PC-9 (cell line): ENCODE results near the gene PDCD4. TPM values are rescaled to one million over a fixed set of nuclear protein-coding genes. Genes with fewer than 3 reads are reported as not detected.

ENCODE experiments used
- BruUV-seq: library from RNA; stranded (reverse); fragments of 400-500 nt; replicated peaks from 2 replicates; lab custom pipeline; 2021; lab: Mats Ljungman, UMichigan
- CTCF ChIA-PET: fragments of 300-600 bp; sonication (Branson Sonifier 250); formaldehyde crosslinking; loops from one replicate; lab custom pipeline; 2022; ENCODE audit warnings: antibody characterized with exemption; lab: Charles Lee
- POLR2A ChIA-PET: fragments of 300-600 bp; sonication (Branson Sonifier 250); formaldehyde crosslinking; loops from one replicate; lab custom pipeline; 2022; ENCODE audit warnings: antibody characterized with exemption; ENCODE audit not compliant: unreplicated experiment; lab: Charles Lee
- DNase-seq, 2 experiments: peaks; one replicate each; pipeline versions ENCODE4 v3.0.0 to v3.0.0-alpha.2; 2015 to 2022; ENCODE audit warnings: mixed read lengths in 1 of 2
- H2AFZ ChIP-seq: fragments of 200-600 bp; sonication (generic); 2 replicates; pipeline ENCODE4 v1.8.1; 2017; ENCODE audit warnings: antibody characterized with exemption
- H3F3A ChIP-seq: fragments of 200-600 bp; sonication (generic); 2 replicates; pipeline ENCODE4 v1.8.1; 2017; ENCODE audit warnings: antibody characterized with exemption, mild to moderate bottlenecking, low read depth; ENCODE audit not compliant: insufficient read depth
- H3K27ac ChIP-seq: fragments of 200-600 bp; sonication (generic); 2 replicates; pipeline ENCODE4 v1.6.1; 2016; ENCODE audit warnings: mixed run types
- H3K27me3 ChIP-seq: fragments of 200-600 bp; sonication (generic); 2 replicates; pipeline ENCODE4 v1.6.1; 2016; ENCODE audit warnings: low read depth, mixed run types; ENCODE audit not compliant: insufficient read depth
- H3K36me3 ChIP-seq: fragments of 200-600 bp; sonication (generic); 2 replicates; pipeline ENCODE4 v1.6.1; 2016; ENCODE audit warnings: low read depth, mixed run types
- H3K4me1 ChIP-seq: fragments of 200-600 bp; sonication (generic); replicated peaks from 2 replicates; pipeline ENCODE4 v1.6.1; 2016; ENCODE audit warnings: mixed run types; ENCODE audit not compliant: insufficient read depth
- H3K4me2 ChIP-seq: fragments of 200-600 bp; sonication (generic); 2 replicates; pipeline ENCODE4 v1.6.1; 2017; ENCODE audit warnings: mixed run types
- H3K4me3 ChIP-seq: fragments of 200-600 bp; sonication (generic); 2 replicates; pipeline ENCODE4 v1.6.1; 2016; ENCODE audit warnings: mixed run types
- H3K79me2 ChIP-seq: fragments of 200-600 bp; sonication (generic); 2 replicates; pipeline ENCODE4 v1.6.1; 2017; ENCODE audit warnings: low read depth, mixed run types
- H3K9me2 ChIP-seq: fragments of 200-600 bp; sonication (generic); 2 replicates; pipeline ENCODE4 v1.8.1; 2017; ENCODE audit warnings: mild to moderate bottlenecking; ENCODE audit not compliant: insufficient read depth
- H3K9me3 ChIP-seq: fragments of 200-600 bp; sonication (generic); 2 replicates; pipeline ENCODE4 v1.8.1; 2016; ENCODE audit warnings: low read depth; ENCODE audit not compliant: insufficient read depth
- H4K20me1 ChIP-seq: fragments of 200-600 bp; sonication (generic); 2 replicates; pipeline ENCODE4 v1.8.1; 2017; ENCODE audit not compliant: insufficient read depth
- CTCF ChIP-seq: fragments of 200-600 bp; sonication (generic); conservative IDR thresholded peaks from 2 replicates; pipeline ENCODE4 v1.6.1; 2017; ENCODE audit warnings: mixed run types, antibody characterized with exemption, mild to moderate bottlenecking, moderate library complexity
- EZH2 ChIP-seq: fragments of 200-600 bp; sonication (generic); IDR thresholded peaks from 2 replicates; pipeline ENCODE4 v1.8.0; 2017; ENCODE audit warnings: antibody characterized with exemption, low read depth
- intact Hi-C: fragments of 100-400 bp; cut with micrococcal nuclease; formaldehyde crosslinking; loops from one replicate; pipeline ENCODE4 v1.10.0; 2022; ENCODE audit not compliant: unreplicated experiment
- total RNA-seq: library from RNA; stranded (reverse); gene quantifications from 2 replicates; pipeline ENCODE4 v1.2.3, GENCODE V29; 2021

Gene PDCD4
- total RNA-seq, 1 experiment from 2014 or later = 92.4 TPM

GRCh38 chr10:110841767-110842267 lies 29.9 kb upstream of the PDCD4 start:
- Histone ChIP-seq H3K4me3 (no peak overlapping the region), H3F3A (no peaks in the 10 kb centered on the region), H2AFZ (no peak overlapping the region), H4K20me1 (no peaks in the 10 kb centered on the region), H3K9me2 (no peaks in the 10 kb centered on the region), H3K4me1 (peaks cover 13% of the 10 kb centered on the region; the same call in 1 of the 2 replicates), H3K79me2 (no peaks in the 10 kb centered on the region), H3K9me3 (no peaks in the 10 kb centered on the region), H3K27ac (no peak overlapping the region), H3K36me3 (no peaks in the 10 kb centered on the region), H3K27me3 (no peaks in the 10 kb centered on the region), H3K4me2 (no peak overlapping the region)
- no peak for DNase-seq
- ChIA-PET POLR2A (no interaction called here), CTCF (no interaction called here)
- no TSS peak for BruUV-seq
- no peak for TF ChIP-seq EZH2
- TF ChIP-seq CTCF = no peak
- intact Hi-C loops = no loop called here

GRCh38 chr10:110842326-110842904 lies 29.3 kb upstream of the PDCD4 start:
- Histone ChIP-seq H3K27ac (no peak overlapping the region), H4K20me1 (no peaks in the 10 kb centered on the region), H3K4me1 (peaks cover 13% of the 10 kb centered on the region; the same call in 1 of the 2 replicates), H3K9me3 (no peaks in the 10 kb centered on the region), H3K79me2 (no peaks in the 10 kb centered on the region), H3K9me2 (no peaks in the 10 kb centered on the region), H3K4me3 (no peak overlapping the region), H3K27me3 (no peaks in the 10 kb centered on the region), H3K4me2 (no peak overlapping the region), H3F3A (no peaks in the 10 kb centered on the region), H2AFZ (no peak overlapping the region), H3K36me3 (no peaks in the 10 kb centered on the region)
- no TSS peak for BruUV-seq
- CTCF ChIA-PET = no interaction called here
- no peak for DNase-seq
- POLR2A ChIA-PET = no interaction called here
- no peak for TF ChIP-seq CTCF
- no peak for TF ChIP-seq EZH2
- intact Hi-C loops = no loop called here

GRCh38 chr10:110843031-110843430 lies 28.7 kb upstream of the PDCD4 start:
- no peaks in the 10 kb centered on the region for H3K27me3 ChIP-seq

More at GRCh38 chr10:110843031-110843430, 28.7 kb upstream of the PDCD4 start:
- H3K79me2 ChIP-seq = no peaks in the 10 kb centered on the region
- no peak for DNase-seq
- H3K9me2 ChIP-seq = no peaks in the 10 kb centered on the region
- H3K4me1 ChIP-seq = peaks cover 13% of the 10 kb centered on the region; the same call in 1 of the 2 replicates
- H3K36me3 ChIP-seq = no peaks in the 10 kb centered on the region
- H2AFZ ChIP-seq = no peak overlapping the region
- H4K20me1 ChIP-seq = no peaks in the 10 kb centered on the region
- TF ChIP-seq CTCF (no peak), EZH2 (no peak)
- no TSS peak for BruUV-seq
- H3K9me3 ChIP-seq = no peaks in the 10 kb centered on the region
- intact Hi-C loops = no loop called here
- H3K4me2 ChIP-seq = no peak overlapping the region
- ChIA-PET CTCF (no interaction called here), POLR2A (no interaction called here)
- H3K4me3 ChIP-seq = no peak overlapping the region
- H3F3A ChIP-seq = no peaks in the 10 kb centered on the region
- H3K27ac ChIP-seq = no peak overlapping the region
